Stomach smooth muscle (tissue), 2 donors: ENCODE results near the gene SOCS6.

Experiments
- H3K27ac ChIP-seq: one replicate; pipeline ENCODE4 v1.7.0; 2013; ENCODE audit warnings: mild to moderate bottlenecking, low read length, inconsistent platforms
- H3K27me3 ChIP-seq, 2 donors: one replicate each; pipeline ENCODE4 v1.7.0; 2013; ENCODE audit warnings: low read length in 2 of 2; ENCODE audit not compliant: insufficient read depth in 2 of 2, control insufficient read depth in 1 of 2
- H3K36me3 ChIP-seq, 2 donors: one replicate each; pipeline ENCODE4 v1.7.0; 2013; ENCODE audit warnings: low read length in 2 of 2; ENCODE audit not compliant: control insufficient read depth in 2 of 2, insufficient read depth in 2 of 2
- H3K4me1 ChIP-seq: one replicate; pipeline ENCODE4 v1.7.0; 2013; ENCODE audit warnings: low read length; ENCODE audit not compliant: control insufficient read depth, insufficient read depth
- H3K4me3 ChIP-seq, 2 donors: one replicate each; pipeline ENCODE4 v1.7.0; 2013; ENCODE audit warnings: low read length in 2 of 2
- H3K9ac ChIP-seq, 2 donors: one replicate each; pipeline ENCODE4 v1.7.0; 2013; ENCODE audit warnings: low read length in 2 of 2, mild to moderate bottlenecking in 1 of 2
- H3K9me3 ChIP-seq, 2 donors: one replicate each; pipeline ENCODE4 v1.7.0; 2013; ENCODE audit warnings: low read length in 2 of 2; ENCODE audit not compliant: control insufficient read depth in 2 of 2
- donor health status: healthy.
- donor health status: Pancreatic carcinoma.

The SOCS6 gene

DNA sequence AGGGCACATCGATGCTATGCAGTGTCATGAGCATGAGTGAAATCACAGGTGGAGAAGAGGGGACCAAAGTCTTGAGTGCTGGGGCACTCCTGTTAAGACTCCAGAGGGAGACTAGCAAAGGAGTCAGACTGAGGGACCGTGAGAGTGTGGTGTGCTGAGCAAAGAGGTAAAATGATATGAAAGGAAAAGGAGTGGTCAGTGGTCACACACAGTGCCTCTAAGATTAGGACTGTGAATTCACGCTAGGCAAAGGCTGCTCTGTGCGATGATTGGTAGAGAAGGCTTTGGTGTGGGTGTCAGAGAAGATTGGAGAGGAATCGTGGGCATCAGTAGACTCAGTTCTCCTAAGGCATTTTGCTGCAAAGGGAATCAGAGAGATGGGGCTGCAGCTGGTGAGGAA, 12.8 kb downstream of the SOCS6 start:
- H3K36me3 ChIP-seq: no peaks in the 10 kb centered on the region
- H3K27me3 ChIP-seq: no peaks in the 10 kb centered on the region
- no peak overlapping the region for H3K9ac ChIP-seq
- no peak overlapping the region for H3K4me3 ChIP-seq
- no peaks in the 10 kb centered on the region for H3K9me3 ChIP-seq
- H3K27ac ChIP-seq: no peak overlapping the region
- peaks cover 16% of the 10 kb centered on the region for H3K4me1 ChIP-seq

DNA sequence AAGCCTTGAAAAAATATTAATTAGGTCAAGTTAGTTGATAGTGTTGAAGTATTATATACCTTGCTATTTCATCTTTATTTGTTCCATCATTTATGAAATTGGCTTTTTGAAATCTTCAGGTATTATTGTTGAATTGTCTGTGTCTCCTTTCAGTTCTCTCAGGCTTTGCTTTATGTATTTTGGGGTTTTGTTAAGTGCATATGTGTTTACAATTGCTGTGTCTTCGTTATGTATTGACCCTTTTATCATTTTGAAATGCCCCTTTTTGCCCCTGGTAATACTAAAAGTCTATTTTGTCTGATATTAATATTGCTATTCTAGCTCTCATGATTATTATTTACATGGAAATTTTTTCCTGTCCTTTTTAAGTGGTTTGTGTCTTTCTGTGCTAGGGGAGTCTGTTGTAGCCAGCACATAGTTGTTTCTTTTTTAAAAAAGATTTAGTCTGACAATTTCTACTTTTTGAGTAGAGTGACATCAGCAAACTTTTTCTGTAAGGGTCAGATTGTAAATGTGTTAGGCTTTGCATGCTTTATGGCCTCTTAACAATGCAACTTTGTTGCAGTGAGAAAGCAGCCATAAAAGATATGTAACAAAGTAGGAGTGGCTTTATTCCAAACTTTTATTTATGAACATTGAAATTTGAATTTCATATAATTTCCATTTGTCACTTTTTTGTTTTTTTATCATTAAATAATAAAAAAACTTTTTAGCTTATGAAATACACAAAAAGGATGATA, 19.9 kb downstream of the SOCS6 start:
- Histone ChIP-seq H3K4me3 (no peak overlapping the region), H3K9ac (no peak overlapping the region), H3K27ac (no peak overlapping the region), H3K27me3 (no peaks in the 10 kb centered on the region), H3K4me1 (peaks cover 4% of the 10 kb centered on the region), H3K9me3 (no peaks in the 10 kb centered on the region), H3K36me3 (no peaks in the 10 kb centered on the region)

DNA sequence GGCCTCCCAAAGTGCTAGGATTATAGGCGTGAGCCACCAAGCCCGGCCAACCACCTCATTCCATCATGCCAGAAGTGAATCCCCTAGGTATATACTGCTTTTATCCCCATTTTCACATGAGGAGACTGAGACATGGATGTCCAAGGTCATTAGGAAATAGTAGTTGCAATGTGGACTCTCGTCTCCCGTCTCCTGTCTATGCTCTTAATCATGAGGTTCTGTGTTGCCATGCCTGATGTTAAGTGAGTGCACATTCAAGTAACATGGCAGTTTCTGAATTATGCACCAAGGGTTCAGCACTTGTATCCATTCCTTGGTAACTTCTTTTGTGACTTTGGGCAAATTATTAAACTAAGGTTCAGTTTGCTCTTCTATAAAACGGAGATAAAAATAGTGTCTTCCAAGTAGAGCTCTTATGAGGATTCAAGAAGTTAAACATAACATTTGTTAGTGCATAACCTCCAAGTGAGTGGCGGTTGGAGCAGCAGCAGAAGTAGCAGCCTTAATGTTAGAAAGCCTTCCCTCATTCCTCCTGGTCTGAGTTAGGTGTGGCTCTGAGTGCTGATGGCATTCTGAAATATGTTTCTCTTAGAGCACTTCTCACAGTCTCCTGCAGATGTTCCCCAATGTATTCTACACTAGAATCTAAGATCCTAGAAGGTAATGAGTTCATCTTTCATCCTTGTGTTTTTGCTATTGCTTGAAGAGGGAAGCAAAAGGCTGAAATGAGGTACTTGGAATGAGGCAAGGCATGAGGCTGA, 21.9 kb downstream of the SOCS6 start:
- Histone ChIP-seq H3K36me3 (no peaks in the 10 kb centered on the region), H3K9ac (no peak overlapping the region), H3K27me3 (no peaks in the 10 kb centered on the region), H3K4me1 (peaks cover 4% of the 10 kb centered on the region), H3K4me3 (no peak overlapping the region), H3K9me3 (no peaks in the 10 kb centered on the region), H3K27ac (no peak overlapping the region)

DNA sequence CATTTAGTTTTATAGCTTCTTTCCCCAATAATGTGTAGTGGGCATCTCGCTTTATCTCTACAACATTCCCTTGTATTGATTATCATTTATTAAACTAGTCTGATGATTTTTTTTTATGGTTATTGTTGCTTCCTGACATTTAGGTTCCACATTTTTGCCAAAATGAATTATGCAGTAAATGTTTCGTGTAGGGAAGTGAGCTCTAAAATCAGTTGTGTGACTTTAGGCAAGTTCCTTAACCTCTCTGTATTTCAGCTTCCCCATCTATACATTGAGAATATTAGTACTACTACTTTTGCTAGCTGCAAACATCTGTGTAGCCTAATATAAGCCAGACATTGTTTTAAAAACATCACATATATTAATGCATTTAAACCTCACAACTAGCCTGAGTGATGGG, 22.9 kb downstream of the SOCS6 start:
- H3K36me3 ChIP-seq: no peaks in the 10 kb centered on the region
- H3K4me3 ChIP-seq: no peak overlapping the region
- no peaks in the 10 kb centered on the region for H3K27me3 ChIP-seq
- peaks cover 4% of the 10 kb centered on the region for H3K4me1 ChIP-seq
- no peak overlapping the region for H3K9ac ChIP-seq
- no peak overlapping the region for H3K27ac ChIP-seq
- H3K9me3 ChIP-seq: no peaks in the 10 kb centered on the region

DNA sequence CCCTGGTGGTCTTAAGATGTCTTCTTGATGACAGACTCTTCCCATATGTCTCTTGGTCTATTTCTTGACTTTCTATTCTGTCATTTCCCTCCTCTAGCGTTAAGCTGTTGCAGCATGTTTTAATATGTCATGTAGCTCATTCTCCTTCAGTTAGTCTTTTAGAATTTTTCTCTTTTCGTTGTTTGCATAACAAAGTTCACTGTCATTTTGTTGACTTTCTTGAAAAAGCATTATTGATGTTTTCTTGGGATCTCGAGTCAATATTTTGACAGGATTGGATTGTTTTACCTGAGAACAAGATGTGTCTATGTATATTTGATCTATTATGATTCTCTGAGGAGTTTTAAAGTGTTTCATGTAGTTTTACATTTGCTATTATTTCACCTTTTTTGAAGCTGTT, 24.8 kb downstream of the SOCS6 start:
- H3K9me3 ChIP-seq: no peaks in the 10 kb centered on the region
- H3K4me3 ChIP-seq: no peak overlapping the region
- H3K27ac ChIP-seq: no peak overlapping the region
- no peaks in the 10 kb centered on the region for H3K27me3 ChIP-seq
- H3K9ac ChIP-seq: no peak overlapping the region
- no peaks in the 10 kb centered on the region for H3K36me3 ChIP-seq
- peaks cover 4% of the 10 kb centered on the region for H3K4me1 ChIP-seq

DNA sequence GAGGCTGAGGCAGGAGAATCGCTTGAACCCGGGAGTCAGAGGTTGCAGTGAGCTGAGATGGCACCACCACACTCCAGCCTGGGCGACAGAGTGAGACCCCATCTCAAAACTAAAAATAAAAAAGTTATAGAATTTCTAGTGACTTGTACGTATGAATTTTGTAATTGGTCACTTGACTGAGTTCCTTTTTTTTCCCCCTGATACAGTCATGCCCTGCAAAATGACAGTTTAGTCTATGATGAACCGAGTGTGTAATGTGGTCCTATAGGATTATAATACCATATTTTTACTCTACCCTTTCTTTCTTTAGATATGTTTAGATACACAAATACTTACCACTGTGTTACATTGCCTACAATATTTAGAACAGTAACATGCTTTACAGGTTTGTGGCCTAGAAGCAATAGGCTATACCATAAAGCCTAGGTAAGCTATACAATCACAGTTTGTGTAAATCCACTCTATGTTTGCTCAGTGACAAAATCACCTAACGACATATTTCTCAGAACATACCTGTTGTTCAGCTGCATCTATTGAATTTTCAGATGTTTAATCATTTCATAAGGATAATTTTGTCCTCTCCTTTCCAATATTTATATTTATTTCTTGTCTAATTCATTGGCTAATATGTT, 25.4 kb downstream of the SOCS6 start:
- Histone ChIP-seq H3K9ac (no peak overlapping the region), H3K27ac (no peak overlapping the region), H3K4me1 (peaks cover 4% of the 10 kb centered on the region), H3K36me3 (no peaks in the 10 kb centered on the region), H3K27me3 (no peaks in the 10 kb centered on the region), H3K9me3 (no peaks in the 10 kb centered on the region), H3K4me3 (no peak overlapping the region)

DNA sequence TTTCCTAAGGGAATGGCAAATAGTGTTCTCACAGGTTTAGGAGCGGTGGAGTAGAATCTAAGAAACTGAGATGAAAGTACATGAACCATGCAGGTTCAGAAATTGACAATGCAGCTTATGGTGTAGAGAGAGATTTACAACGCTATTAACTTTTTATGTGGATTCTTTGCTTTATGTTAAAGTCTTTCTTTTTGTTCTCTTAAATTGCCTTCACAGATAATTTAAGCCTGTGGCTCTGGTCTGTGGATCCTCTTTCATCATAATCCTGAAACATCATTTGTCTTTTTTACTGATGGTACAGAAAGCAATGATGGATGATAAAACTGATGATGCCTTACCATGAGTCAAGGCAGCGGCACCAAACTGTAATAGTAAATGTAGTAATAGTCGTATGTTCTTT, 30.3 kb downstream of the SOCS6 start:
- no peaks in the 10 kb centered on the region for H3K36me3 ChIP-seq
- H3K4me1 ChIP-seq: no peaks in the 10 kb centered on the region
- no peaks in the 10 kb centered on the region for H3K27me3 ChIP-seq
- no peak overlapping the region for H3K27ac ChIP-seq
- no peak overlapping the region for H3K9ac ChIP-seq
- H3K4me3 ChIP-seq: no peak overlapping the region
- H3K9me3 ChIP-seq: no peaks in the 10 kb centered on the region

DNA sequence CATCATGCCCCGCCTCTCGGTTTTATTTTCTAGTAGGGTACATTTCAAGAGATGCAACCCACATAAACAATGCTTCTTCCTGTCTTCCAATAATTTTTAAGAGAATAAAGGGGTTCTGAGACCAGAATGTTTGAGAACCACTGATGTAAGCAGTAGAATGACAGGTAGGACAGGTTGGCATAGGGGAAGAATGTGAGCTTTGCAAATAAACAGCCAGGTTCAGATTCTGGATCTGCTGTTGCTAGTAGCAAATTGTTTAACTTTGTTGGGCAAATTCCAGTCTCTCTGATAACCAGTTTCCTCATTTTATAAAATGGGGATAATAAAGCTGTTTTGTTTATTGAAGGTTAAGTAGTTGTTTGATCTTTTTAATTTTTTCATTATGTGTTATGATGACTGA, 32.8 kb downstream of the SOCS6 start:
- Histone ChIP-seq H3K36me3 (peaks cover 8 to 11% of the 10 kb centered on the region in 2 donors), H3K27ac (no peak overlapping the region), H3K27me3 (no peaks in the 10 kb centered on the region), H3K9me3 (no peaks in the 10 kb centered on the region), H3K4me1 (no peaks in the 10 kb centered on the region), H3K4me3 (no peak overlapping the region), H3K9ac (no peak overlapping the region)

DNA sequence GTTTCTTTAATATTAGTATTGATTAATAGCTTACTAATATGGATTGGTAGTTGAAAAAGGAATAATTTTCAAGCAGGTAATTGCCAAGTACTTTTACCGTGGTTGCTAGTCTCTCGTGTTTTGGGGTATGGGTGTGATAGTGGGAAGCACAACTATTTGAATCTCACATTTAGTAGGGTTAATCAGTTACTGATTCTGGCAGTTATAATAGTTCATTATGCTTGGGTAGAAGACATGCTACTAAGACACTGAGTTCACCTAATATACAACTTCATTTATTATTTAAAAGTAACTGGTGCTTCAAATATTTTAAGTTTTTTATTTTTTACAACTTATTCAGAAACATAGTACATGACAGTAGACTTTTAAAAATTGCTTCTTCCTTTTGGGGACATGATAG, 33.5 kb downstream of the SOCS6 start:
- H3K9ac ChIP-seq: no peak overlapping the region
- H3K27me3 ChIP-seq: no peaks in the 10 kb centered on the region
- no peak overlapping the region for H3K4me3 ChIP-seq
- H3K36me3 ChIP-seq: peaks cover 8 to 11% of the 10 kb centered on the region in 2 donors
- no peaks in the 10 kb centered on the region for H3K4me1 ChIP-seq
- no peak overlapping the region for H3K27ac ChIP-seq
- no peaks in the 10 kb centered on the region for H3K9me3 ChIP-seq

DNA sequence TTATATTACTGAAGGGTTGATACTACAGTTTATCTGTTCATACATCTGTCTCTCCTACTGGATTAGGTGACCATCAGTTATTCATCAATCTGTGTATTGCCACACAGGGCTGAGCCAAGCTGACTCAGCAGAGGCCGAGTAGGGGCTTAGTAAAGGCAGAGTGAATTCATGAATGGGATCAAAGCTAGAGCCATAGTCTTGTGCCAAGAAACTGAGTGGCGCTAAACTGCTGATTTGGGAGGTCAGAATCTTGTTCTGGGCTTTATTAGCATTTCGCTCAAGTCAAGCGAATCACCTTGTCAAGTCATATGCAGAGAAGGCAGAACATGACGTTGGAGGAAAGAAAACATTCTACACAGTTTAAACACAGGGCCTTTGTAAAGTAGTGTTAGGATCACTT, 34.1 kb downstream of the SOCS6 start:
- H3K9ac ChIP-seq: no peak overlapping the region
- H3K27ac ChIP-seq: no peak overlapping the region
- H3K27me3 ChIP-seq: no peaks in the 10 kb centered on the region
- no peak overlapping the region for H3K4me3 ChIP-seq
- H3K36me3 ChIP-seq: peaks cover 8 to 11% of the 10 kb centered on the region in 2 donors
- H3K9me3 ChIP-seq: no peaks in the 10 kb centered on the region
- no peaks in the 10 kb centered on the region for H3K4me1 ChIP-seq

DNA sequence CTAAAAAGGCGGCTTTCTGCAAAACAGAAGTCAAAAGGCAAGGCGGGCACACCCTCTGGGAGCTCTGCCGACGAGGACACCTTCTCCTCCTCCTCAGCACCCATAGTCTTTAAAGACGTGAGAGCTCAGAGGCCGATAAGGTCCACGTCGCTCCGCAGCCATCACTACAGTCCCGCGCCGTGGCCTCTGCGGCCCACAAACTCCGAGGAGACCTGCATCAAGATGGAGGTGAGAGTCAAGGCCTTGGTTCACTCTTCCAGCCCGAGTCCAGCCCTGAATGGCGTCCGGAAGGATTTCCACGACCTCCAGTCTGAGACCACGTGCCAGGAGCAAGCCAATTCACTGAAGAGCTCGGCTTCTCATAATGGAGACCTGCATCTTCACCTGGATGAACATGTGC, 36.1 kb downstream of the SOCS6 start:
- Histone ChIP-seq H3K27me3 (no peaks in the 10 kb centered on the region), H3K9ac (no peak overlapping the region), H3K4me3 (no peak overlapping the region), H3K9me3 (no peaks in the 10 kb centered on the region), H3K27ac (no peak overlapping the region), H3K4me1 (no peaks in the 10 kb centered on the region), H3K36me3 (peaks cover 8 to 11% of the 10 kb centered on the region in 2 donors)
